AG09309 (cell line): ENCODE data around the gene CRY1.
A peak's percentile ranks its signal among the peaks of the same experiment; 100 is the strongest.

ENCODE experiments used
- DNase-seq: peaks from one replicate; pipeline ENCODE4 v3.0.0-alpha.2; 2010; ENCODE audit warnings: low read depth
- H3K4me3 ChIP-seq: 2 replicates; pipeline ENCODE4 v1.5.1; 2011; ENCODE audit warnings: mild to moderate bottlenecking, low read depth, low read length, moderate library complexity; ENCODE audit not compliant: control insufficient read depth
- TF ChIP-seq, protein P1 (sequence below): IDR thresholded peaks from 2 replicates; pipeline ENCODE4 v1.5.1; 2011; ENCODE audit warnings: mild to moderate bottlenecking, low read depth, low read length, inconsistent platforms; ENCODE audit not compliant: insufficient read depth, control insufficient read depth; ENCODE audit errors: missing control alignments

CRY1 gene

DNA sequence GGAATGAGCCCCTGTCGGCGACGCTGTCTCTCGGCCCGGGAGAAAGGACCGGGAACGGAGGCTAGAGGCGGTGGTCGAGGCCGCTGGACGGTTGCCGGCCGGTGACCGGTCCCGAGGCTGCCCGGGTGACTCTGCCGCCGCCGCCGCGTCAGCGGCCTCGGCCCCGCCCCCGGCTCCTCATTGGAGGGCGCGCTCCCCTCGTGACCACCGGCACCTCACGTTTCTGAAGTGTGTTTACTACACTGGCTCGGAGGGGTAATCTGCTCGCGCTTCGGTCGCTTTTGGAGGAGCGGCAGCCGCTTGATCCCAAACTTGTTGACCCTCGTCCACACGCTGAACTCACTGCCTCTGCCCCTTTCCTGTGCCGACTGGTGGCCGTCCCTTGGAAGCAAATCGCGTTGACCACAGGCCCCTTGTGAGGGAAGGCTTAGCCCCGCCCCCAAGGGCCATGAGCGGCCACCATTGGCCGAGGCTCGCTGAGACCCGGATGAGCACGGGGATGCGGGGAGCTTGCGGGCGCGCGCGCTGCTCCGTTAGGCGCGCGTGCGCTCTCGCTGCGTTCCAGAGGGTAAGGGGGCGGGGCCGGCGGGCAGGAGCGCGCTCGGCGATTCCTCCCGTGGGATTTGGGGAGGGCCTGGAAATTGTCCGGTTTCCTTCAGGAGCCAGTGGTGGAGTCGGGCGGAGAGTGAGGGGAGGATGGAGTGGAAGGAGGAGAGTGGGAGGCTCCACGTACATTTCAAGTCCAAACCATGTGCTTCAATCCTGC lies at the start of gene CRY1:
CRY1 (minus strand) TSS at position 133 of the 766 bp plus-strand sequence. CDS start 588 bp downstream, outside the sequence.
- H3K4me3 ChIP-seq: peak within 1 kb of the TSS; percentile 86
- TF ChIP-seq, protein P1, sequence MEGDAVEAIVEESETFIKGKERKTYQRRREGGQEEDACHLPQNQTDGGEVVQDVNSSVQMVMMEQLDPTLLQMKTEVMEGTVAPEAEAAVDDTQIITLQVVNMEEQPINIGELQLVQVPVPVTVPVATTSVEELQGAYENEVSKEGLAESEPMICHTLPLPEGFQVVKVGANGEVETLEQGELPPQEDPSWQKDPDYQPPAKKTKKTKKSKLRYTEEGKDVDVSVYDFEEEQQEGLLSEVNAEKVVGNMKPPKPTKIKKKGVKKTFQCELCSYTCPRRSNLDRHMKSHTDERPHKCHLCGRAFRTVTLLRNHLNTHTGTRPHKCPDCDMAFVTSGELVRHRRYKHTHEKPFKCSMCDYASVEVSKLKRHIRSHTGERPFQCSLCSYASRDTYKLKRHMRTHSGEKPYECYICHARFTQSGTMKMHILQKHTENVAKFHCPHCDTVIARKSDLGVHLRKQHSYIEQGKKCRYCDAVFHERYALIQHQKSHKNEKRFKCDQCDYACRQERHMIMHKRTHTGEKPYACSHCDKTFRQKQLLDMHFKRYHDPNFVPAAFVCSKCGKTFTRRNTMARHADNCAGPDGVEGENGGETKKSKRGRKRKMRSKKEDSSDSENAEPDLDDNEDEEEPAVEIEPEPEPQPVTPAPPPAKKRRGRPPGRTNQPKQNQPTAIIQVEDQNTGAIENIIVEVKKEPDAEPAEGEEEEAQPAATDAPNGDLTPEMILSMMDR: no peak
- DNase-seq: peak; percentile 66

DNA sequence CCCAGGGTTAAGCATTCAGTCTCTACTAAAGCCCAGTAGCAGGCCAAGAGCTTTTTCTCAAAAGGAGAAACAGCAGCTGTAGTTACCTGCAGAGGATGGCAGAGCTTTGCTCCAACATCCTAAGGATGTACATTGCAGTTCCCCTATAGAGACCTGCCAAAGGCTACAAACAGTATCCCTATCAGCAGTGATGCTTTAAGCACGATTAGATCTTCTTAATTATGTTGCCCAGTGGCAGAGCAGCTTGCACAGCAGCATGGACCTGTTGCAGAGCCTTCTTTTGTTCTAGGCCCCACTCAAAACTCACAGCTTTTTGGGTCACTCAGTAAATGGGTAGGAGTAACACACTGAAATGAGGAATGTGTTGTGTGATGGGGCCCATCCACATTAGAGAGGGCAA lies 46.4 kb upstream of the CRY1 start:
- no peak for DNase-seq
- TF ChIP-seq, protein P1: no peak
- no peak overlapping the region for H3K4me3 ChIP-seq

DNA sequence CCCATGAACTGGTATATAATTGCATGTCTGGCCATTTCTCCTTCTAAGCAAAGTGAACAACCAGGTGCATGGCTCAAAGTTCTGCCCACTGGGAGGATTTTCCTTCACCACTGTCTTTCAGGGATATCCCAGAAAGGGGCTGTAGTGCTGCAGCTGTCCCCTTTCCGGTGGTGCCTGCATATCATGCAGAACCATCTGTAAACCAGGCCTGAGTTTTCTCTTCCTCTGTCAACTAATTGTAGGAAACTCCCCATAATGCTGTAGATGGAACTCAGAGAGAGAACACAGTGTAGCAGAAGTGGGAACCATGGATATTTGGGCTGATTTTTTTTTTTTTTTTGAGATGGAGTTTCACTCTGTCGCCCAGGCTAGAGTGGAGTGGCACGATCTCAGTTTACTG lies 45.6 kb upstream of the CRY1 start:
- TF ChIP-seq, protein P1: no peak
- DNase-seq: no peak
- no peak overlapping the region for H3K4me3 ChIP-seq

DNA sequence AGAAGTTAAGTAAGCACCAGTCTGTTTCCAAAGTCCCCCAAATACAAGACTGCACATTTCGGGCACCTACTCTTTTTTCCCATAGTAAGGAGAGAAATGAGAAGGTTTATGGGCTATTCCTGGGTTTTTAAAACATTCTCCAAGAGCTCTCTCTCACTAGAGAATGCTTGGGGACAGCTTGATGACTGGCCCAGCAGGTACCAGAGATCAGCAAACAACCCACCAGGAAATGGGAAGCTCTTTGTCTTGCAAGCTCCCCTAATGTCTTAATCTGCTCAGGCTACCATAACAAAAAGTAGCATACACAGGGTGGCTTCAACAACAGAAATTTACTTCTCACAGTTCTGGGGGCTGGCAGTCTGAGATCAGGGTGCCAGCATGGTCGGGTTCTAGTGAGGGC lies 41.8 kb upstream of the CRY1 start:
- no peak for DNase-seq
- TF ChIP-seq, protein P1: no peak

DNA sequence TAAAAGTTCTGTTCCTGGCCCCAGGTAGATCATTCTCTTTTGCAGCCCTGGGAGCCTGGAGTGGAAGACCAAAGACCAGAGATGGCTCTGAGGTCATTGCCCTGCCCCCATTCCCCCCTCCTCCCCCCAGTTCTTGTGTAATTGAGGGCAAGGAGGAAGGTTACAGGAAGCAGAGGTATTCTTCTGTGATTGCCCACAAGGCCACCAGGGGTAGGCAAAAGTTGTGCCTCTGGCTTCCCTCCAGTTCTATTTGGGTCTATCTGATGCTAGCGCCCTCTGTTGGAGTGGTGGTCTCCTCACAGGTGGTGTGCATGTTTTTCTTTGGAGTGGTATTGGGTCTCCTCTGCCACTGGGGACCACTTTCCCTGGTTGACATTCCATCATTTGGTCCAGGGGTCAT lies 41.2 kb upstream of the CRY1 start:
- TF ChIP-seq, protein P1: no peak
- no peak for DNase-seq
- no peak overlapping the region for H3K4me3 ChIP-seq

More for the DNA sequence above, 41.8 kb upstream of the CRY1 start:
- no peak overlapping the region for H3K4me3 ChIP-seq

DNA sequence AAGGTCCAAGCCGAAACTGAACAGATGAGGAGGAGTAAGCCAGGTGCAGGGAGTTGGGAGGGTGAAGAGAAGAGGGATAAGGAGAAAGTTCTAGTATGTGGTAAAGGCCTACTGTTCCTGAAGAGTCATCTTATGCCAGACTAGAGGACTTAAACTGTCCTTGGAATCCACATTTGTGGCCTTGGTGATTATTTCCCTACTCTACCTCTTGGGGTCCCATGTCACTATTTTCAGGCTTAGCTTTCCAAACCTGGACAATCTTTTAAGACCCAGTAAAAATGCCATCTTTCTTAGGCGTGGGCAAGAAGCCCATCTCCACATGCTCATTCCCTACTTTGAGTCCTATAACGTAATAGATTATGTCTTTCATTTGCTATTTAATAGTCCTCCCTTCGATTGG lies 40.1 kb upstream of the CRY1 start:
- H3K4me3 ChIP-seq: no peak overlapping the region
- no peak for DNase-seq
- TF ChIP-seq, protein P1: no peak
